Superior temporal gyrus (tissue), 1 donor: ENCODE results near the gene CACNA1G.

Experiments
- DNase-seq: peaks from one replicate; pipeline ENCODE4 v3.0.0-alpha.2; 2016; ENCODE audit errors: extremely low spot score

Gene CACNA1G

DNA sequence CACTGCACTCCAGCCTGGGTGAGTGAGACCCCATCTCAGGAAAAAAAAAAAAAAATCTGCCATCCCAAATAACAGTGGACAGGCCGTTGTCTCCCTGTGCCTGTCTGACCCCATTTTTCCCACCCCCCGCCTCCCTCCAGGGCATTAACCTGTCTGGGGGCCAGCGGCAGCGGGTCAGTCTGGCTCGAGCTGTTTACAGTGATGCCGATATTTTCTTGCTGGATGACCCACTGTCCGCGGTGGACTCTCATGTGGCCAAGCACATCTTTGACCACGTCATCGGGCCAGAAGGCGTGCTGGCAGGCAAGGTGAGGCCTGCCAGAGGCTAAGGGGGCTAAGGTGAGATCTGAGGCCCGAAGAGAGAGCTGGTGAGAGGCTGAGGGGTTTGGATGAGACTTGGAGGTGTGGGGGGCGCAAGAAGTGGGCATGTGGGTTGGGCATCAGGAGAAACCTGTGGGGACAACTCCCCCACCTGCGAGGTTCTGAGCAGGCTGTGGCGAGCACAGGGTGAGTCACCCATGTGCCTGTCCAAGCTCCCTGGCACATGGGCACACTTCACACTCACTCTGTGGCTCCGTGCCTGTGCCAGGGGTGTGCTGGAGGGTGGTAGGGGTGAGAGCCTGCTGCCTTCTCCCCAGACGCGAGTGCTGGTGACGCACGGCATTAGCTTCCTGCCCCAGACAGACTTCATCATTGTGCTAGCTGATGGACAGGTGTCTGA is 112.5 kb downstream of the CACNA1G start:
- DNase-seq = no peak

DNA sequence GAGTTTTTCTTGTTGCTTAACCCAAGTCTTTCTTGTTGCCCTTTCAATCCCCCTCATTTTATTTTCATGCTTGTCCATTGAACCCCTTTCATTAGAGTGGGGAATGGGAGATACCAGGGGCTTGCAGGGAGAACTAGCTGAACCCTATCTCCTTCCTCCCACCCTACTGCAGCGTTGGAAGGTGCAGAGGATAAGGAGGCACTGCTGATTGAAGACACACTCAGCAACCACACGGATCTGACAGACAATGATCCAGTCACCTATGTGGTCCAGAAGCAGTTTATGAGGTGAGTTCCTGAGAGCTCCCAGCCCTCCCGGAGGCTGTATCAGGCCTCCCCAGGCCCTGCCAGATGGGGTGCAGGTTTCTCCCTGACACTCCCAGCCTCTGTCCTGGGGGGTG is 114.7 kb downstream of the CACNA1G start:
- DNase-seq = no peak

DNA sequence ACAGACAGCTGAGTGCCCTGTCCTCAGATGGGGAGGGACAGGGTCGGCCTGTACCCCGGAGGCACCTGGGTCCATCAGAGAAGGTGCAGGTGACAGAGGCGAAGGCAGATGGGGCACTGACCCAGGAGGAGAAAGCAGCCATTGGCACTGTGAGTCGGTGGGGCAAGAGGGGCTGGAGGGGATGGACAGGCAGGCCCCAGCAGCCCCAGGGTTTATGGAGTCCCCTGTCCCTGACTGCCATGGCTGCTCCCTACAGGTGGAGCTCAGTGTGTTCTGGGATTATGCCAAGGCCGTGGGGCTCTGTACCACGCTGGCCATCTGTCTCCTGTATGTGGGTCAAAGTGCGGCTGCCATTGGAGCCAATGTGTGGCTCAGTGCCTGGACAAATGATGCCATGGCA is 115.1 kb downstream of the CACNA1G start:
- DNase-seq = no peak

DNA sequence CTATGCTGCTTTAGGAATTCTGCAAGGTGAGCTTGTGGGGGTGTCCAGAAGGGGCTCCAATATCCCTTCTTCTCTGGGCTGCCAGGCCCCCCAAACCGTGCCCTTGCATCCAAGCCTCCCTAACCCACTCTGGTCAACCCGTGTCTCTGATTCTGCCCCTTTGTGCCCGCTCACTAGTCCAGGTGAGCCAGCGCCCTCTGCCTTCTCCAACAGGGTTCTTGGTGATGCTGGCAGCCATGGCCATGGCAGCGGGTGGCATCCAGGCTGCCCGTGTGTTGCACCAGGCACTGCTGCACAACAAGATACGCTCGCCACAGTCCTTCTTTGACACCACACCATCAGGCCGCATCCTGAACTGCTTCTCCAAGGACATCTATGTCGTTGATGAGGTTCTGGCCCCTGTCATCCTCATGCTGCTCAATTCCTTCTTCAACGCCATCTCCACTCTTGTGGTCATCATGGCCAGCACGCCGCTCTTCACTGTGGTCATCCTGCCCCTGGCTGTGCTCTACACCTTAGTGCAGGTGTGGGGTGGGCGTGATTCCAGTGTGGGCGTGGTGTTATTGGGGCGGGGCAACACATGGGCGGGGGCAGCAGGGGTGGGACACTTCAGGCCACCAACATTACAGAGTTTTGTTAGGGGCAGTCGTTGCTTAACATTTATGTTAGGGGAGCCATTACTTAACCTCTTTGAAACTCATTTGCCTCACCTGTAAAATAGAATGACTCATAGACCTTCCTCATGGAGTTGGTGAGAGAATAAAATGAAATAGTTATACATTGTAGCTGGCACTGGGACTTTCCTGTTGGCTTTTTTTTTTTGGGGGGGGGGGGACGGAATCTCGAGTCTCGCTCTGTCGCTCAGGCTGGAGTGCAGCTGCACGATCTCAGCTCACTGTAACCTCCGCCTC is 115.8 kb downstream of the CACNA1G start:
- no peak for DNase-seq
